Nephron progenitor cell (in vitro differentiated cells): ENCODE results near the gene FOXG1.
A peak's percentile ranks its signal among the peaks of the same experiment; 100 is the strongest.

Experiments used
- DNase-seq: peaks from one replicate; pipeline ENCODE4 v3.0.0; 2021
- H3K27ac Mint-ChIP-seq: 2 replicates; pipeline ENCODE4 v1.8.0; 2021; ENCODE audit warnings: mild to moderate bottlenecking, moderate library complexity, mixed read lengths
- H3K27me3 Mint-ChIP-seq: 2 replicates; pipeline ENCODE4 v1.8.0; 2021; ENCODE audit warnings: mild to moderate bottlenecking, low read depth, mixed read lengths; ENCODE audit not compliant: poor library complexity
- H3K36me3 Mint-ChIP-seq: 2 replicates; pipeline ENCODE4 v1.8.0; 2021; ENCODE audit warnings: low read depth, mixed read lengths
- H3K4me1 Mint-ChIP-seq: 2 replicates; pipeline ENCODE4 v1.8.0; 2021; ENCODE audit warnings: mixed read lengths
- H3K4me3 Mint-ChIP-seq: 2 replicates; pipeline ENCODE4 v1.8.0; 2021; ENCODE audit warnings: mild to moderate bottlenecking, moderate library complexity, mixed read lengths
- H3K9me3 Mint-ChIP-seq: 2 replicates; pipeline ENCODE4 v1.8.0; 2021; ENCODE audit warnings: mild to moderate bottlenecking, moderate library complexity, mixed read lengths
- TF ChIP-seq, protein P1 (sequence below): fragments of 200-600 bp; sonication (generic); IDR thresholded peaks from 2 replicates; pipeline ENCODE4 v1.5.0; 2021; ENCODE audit warnings: antibody characterized with exemption

Gene FOXG1

DNA sequence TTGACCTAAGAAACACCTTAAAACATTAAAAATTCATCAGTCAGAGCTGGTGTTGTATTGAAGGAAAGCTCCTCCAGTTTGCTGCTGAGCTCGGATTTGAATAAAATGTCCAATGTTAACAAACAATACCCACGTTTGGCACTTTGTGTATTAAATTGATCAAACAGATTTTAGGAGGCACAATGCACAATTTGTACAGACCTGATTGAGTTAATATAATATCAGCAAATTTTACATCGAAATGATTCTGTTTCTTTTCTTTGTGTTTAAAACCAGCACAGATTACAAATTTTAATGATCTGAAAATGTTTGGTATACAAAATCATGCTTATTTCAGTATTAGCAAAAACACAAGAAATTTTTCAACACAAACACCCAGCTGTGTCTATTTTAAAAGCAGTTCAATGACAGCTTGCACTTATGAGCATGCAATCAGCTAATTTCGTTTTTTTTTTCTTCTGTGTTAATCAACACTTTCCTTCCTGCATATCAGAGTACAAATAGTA, 2.8 kb upstream of the FOXG1 start:
- no peak overlapping the region for H3K4me3 Mint-ChIP-seq
- peaks cover 29% of the 10 kb centered on the region for H3K4me1 Mint-ChIP-seq
- no peak for DNase-seq
- TF ChIP-seq, protein P1, sequence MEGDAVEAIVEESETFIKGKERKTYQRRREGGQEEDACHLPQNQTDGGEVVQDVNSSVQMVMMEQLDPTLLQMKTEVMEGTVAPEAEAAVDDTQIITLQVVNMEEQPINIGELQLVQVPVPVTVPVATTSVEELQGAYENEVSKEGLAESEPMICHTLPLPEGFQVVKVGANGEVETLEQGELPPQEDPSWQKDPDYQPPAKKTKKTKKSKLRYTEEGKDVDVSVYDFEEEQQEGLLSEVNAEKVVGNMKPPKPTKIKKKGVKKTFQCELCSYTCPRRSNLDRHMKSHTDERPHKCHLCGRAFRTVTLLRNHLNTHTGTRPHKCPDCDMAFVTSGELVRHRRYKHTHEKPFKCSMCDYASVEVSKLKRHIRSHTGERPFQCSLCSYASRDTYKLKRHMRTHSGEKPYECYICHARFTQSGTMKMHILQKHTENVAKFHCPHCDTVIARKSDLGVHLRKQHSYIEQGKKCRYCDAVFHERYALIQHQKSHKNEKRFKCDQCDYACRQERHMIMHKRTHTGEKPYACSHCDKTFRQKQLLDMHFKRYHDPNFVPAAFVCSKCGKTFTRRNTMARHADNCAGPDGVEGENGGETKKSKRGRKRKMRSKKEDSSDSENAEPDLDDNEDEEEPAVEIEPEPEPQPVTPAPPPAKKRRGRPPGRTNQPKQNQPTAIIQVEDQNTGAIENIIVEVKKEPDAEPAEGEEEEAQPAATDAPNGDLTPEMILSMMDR, result no peak
- no peak overlapping the region for H3K27ac Mint-ChIP-seq
- H3K9me3 Mint-ChIP-seq, result peaks cover 15% of the 10 kb centered on the region
- H3K27me3 Mint-ChIP-seq, result peaks cover 100% of the 10 kb centered on the region
- H3K36me3 Mint-ChIP-seq, result no peaks in the 10 kb centered on the region

DNA sequence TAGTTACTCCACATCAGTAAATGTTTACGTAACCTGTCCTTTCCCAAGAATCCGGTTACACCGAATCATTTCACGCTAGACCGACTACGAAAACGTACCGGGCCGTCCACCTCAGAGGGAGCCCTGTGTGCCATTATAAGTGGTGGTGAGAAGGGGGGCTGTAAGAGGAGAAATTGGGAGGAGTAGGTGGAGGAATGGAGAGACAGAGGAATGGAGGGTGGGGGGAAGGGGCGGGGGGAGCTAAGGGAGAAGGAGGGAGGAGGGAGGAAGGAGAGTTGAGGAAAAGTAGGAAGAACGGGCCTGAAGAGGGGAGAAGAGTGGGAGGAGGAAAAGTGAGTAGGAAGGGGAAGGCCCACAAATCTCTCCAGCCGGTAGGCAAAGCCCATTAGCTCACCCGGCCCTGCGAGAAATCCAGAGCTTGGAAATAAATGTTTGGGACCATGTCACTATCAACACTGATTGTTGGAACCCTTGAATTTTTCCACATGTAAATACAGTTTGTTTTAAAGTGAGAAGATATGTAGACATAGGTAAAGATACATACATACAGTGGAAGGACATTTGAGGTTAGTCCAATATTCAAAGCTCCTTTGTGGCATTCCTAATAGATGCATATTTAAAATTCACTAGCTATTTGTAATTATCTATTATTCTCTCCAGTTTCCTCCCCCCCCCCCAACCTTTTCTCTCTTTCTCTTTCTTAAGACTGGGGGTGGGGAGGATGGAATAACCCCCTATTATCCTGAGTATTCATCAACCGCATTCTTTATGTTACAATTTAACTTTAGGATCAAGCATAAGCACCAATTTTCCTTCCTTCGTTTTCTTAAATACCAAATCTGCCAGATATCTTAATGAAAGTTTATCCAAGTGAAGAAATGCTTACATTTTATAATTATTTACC, 2.1 kb upstream of the FOXG1 start:
- no peak for DNase-seq
- Mint-ChIP-seq H3K36me3 (no peaks in the 10 kb centered on the region), H3K27me3 (peaks cover 100% of the 10 kb centered on the region), H3K4me3 (no peak overlapping the region), H3K9me3 (peaks cover 16% of the 10 kb centered on the region), H3K27ac (no peak overlapping the region), H3K4me1 (peaks cover 23% of the 10 kb centered on the region)
- TF ChIP-seq, protein P1, result no peak

DNA sequence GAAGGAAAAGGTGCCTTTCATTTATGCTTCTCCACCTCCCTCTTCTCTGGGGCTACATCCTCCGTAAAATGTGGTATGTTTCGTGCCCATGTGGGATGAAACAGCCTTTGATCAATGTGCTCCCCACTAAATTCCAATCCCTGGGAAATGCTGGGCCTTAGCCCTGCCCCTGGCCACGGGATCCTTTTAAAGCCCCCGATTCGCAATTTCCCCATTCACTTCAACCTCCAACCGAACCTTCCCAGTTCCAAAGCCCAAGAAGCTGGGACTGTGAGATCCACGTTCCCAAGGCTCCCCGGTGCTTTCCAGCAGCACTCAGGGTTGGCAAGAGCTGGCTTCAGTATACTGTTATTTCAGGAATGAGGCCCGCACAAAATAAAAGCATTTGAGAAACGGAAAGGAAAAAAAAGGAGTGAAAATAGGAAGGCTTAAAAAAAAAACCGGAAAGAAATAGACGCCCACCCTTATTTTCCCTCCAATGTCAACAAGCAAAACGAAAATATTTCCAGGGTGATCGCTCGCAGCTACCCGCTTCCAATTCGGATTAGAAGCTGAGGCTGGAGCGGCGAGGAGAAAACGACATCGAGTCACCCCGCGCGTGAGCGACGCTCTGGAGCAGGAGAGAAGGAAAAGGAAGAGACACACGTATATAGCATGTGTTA, 1.3 kb upstream of the FOXG1 start:
- peaks cover 100% of the 10 kb centered on the region for H3K27me3 Mint-ChIP-seq
- H3K9me3 Mint-ChIP-seq, result peaks cover 16% of the 10 kb centered on the region
- peak overlapping the region; percentile 18 for H3K27ac Mint-ChIP-seq
- DNase-seq, result no peak
- H3K4me1 Mint-ChIP-seq, result peaks cover 18% of the 10 kb centered on the region
- no peaks in the 10 kb centered on the region for H3K36me3 Mint-ChIP-seq
- peak overlapping the region; percentile 67 for H3K4me3 Mint-ChIP-seq
- TF ChIP-seq, protein P1, result no peak

DNA sequence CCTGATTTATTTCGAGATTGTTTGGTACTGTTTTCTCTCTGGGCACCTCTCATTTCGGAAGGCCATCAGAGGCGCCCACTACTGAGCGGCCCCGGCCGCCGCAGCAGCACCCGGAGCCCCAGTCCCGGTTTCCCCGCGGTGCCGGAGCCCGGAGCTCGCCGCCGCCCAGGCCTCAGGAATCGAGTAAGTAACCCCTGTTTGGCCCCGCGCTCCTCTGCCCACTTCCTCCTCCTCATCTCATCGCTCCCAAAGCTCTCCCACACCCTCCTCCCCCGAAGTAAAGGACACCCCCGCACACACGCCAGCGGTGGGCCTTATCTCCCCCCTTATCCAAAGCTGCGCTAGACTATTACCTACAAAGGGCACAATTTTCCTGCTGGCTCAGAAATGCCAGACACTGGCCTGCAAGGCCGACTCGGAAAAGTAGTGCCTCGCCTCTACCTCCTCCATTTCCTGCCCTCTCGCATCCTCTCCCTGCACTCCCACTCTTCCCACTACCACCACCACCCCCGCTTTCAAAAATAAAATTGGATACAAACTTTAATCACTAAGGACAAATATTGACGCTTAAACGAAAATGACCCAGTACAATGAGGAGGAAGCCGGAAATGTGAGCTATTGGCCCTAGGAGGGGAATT, 637 bp upstream of the FOXG1 start:
- H3K27ac Mint-ChIP-seq, result no peak overlapping the region
- TF ChIP-seq, protein P1, result no peak
- H3K36me3 Mint-ChIP-seq, result no peaks in the 10 kb centered on the region
- H3K4me1 Mint-ChIP-seq, result peaks cover 18% of the 10 kb centered on the region
- peak; percentile 57 for DNase-seq
- peaks cover 100% of the 10 kb centered on the region for H3K27me3 Mint-ChIP-seq
- H3K4me3 Mint-ChIP-seq, result peak overlapping the region; percentile 76
- H3K9me3 Mint-ChIP-seq, result peaks cover 16% of the 10 kb centered on the region

DNA sequence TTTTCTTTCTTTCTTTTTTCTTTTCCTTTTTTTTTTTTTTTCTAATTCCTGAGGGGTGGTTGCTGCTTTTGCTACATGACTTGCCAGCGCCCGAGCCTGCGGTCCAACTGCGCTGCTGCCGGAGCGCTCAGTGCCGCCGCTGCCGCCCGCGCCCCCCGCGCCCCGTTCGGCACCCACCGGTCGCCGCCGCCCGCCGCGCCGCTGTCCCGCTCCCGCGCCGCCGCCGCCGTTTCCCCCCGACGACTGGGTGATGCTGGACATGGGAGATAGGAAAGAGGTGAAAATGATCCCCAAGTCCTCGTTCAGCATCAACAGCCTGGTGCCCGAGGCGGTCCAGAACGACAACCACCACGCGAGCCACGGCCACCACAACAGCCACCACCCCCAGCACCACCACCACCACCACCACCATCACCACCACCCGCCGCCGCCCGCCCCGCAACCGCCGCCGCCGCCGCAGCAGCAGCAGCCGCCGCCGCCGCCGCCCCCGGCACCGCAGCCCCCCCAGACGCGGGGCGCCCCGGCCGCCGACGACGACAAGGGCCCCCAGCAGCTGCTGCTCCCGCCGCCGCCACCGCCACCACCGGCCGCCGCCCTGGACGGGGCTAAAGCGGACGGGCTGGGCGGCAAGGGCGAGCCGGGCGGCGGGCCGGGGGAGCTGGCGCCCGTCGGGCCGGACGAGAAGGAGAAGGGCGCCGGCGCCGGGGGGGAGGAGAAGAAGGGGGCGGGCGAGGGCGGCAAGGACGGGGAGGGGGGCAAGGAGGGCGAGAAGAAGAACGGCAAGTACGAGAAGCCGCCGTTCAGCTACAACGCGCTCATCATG, 654 bp downstream of the FOXG1 start:
- TF ChIP-seq, protein P1, result no peak
- Mint-ChIP-seq H3K9me3 (peaks cover 16% of the 10 kb centered on the region), H3K27ac (no peak overlapping the region), H3K4me3 (peak overlapping the region; percentile 64), H3K4me1 (peaks cover 18% of the 10 kb centered on the region), H3K27me3 (peaks cover 100% of the 10 kb centered on the region), H3K36me3 (no peaks in the 10 kb centered on the region)
- DNase-seq, result no peak
